Astrocyte (in vitro differentiated cells and primary cell): ENCODE results near the gene ASPHD2.

ENCODE experiments used
- EZH2 ChIP-seq: IDR thresholded peaks from 2 replicates; pipeline ENCODE4 v1.6.1; 2012; ENCODE audit warnings: mild to moderate bottlenecking, low read length, inconsistent platforms; ENCODE audit not compliant: insufficient read depth
- TF ChIP-seq, protein P1 (sequence below): IDR thresholded peaks from 2 replicates; pipeline ENCODE4 v1.5.1; 2011; ENCODE audit warnings: low read depth, mild to moderate bottlenecking, inconsistent platforms, low read length, moderate library complexity; ENCODE audit not compliant: insufficient read depth

DNA sequence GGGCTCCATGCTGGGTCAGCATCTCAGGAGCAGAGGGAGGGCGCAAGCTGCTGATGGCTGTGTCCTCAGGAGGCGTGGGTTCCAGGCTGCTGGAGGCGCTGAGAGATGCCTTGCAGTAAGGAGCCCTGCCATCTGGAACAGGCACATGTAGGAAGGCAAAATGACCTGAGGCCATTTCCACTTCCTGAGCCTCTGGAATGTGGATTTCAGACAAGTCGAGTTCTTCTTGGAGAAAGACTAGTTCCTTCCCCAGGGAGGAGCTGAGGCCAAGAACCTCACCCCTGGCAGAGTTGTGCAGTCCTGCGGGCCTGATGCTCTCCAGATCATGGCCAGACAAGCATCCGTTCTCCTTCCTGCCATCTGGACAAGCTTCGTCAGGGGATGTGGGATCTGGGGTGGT, 35.3 kb downstream of the ASPHD2 start:
- TF ChIP-seq, protein P1, sequence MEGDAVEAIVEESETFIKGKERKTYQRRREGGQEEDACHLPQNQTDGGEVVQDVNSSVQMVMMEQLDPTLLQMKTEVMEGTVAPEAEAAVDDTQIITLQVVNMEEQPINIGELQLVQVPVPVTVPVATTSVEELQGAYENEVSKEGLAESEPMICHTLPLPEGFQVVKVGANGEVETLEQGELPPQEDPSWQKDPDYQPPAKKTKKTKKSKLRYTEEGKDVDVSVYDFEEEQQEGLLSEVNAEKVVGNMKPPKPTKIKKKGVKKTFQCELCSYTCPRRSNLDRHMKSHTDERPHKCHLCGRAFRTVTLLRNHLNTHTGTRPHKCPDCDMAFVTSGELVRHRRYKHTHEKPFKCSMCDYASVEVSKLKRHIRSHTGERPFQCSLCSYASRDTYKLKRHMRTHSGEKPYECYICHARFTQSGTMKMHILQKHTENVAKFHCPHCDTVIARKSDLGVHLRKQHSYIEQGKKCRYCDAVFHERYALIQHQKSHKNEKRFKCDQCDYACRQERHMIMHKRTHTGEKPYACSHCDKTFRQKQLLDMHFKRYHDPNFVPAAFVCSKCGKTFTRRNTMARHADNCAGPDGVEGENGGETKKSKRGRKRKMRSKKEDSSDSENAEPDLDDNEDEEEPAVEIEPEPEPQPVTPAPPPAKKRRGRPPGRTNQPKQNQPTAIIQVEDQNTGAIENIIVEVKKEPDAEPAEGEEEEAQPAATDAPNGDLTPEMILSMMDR, result no peak
- TF ChIP-seq EZH2, result no peak
